Bronchial epithelial cell (primary cell): ENCODE data around the gene KLHL40. TPM values are rescaled to one million over a fixed set of nuclear protein-coding genes. Genes with fewer than 3 reads are reported as not detected.
A peak's percentile ranks its signal among the peaks of the same experiment; 100 is the strongest.

Source experiments
- DNase-seq: peaks from one replicate; pipeline ENCODE4 v3.0.0-alpha.2; 2010; ENCODE audit warnings: low read depth
- FAIRE-seq: peaks from 2 replicates; lab custom pipeline; 2011; peaks lifted over from hg19 to GRCh38; lab: Jason Lieb, UNC
- H3K27me3 ChIP-seq: 2 replicates; pipeline ENCODE4 v1.5.1; 2011; ENCODE audit warnings: low read length; ENCODE audit not compliant: control insufficient read depth, insufficient read depth
- H3K36me3 ChIP-seq: 2 replicates; pipeline ENCODE4 v1.5.1; 2011; ENCODE audit warnings: low read length; ENCODE audit not compliant: control insufficient read depth, insufficient read depth
- H3K4me3 ChIP-seq: 2 replicates; pipeline ENCODE4 v1.5.1; 2011; ENCODE audit warnings: mild to moderate bottlenecking, low read depth, low read length, control low read depth
- total RNA-seq: library from RNA; depleted of rRNA; stranded (reverse); fragments of >200 nt; gene quantifications from 2 replicates; pipeline ENCODE4 v1.2.1, GENCODE V29; 2014
- TF ChIP-seq, protein P1 (sequence below): IDR thresholded peaks from 2 replicates; pipeline ENCODE4 v1.5.1; 2011; ENCODE audit warnings: mild to moderate bottlenecking, moderate library complexity, low read length, control low read depth, inconsistent platforms; ENCODE audit not compliant: insufficient read depth, severe bottlenecking

Gene KLHL40
- total RNA-seq, 1 donor from 2014 or later = not detected

DNA sequence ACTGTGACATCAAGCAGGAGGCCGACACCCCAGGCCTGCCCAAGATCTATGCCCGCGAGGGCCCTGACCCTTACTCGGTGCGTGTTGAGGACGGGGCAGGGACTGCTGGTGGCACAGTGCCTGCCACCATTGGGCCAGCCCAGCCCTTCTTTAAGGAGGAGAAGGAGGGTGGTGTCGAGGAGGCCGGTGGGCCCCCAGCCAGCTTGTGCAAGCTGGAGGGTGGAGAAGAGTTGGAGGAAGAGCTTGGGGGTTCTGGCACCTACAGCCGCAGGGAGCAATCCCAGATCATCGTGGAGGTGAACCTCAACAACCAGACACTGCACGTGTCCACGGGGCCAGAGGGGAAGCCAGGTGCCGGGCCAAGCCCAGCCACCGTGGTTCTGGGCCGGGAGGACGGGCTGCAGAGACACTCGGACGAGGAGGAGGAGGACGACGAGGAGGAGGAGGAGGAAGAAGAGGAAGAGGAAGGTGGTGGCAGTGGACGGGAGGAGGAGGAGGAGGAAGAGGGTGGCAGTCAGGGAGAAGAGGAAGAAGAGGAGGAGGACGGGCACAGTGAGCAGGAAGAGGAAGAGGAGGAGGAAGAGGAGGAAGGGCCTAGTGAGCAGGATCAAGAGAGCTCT, 26.5 kb upstream of the KLHL40 start:
- DNase-seq (no peak), FAIRE-seq (no peak)
- TF ChIP-seq, protein P1, sequence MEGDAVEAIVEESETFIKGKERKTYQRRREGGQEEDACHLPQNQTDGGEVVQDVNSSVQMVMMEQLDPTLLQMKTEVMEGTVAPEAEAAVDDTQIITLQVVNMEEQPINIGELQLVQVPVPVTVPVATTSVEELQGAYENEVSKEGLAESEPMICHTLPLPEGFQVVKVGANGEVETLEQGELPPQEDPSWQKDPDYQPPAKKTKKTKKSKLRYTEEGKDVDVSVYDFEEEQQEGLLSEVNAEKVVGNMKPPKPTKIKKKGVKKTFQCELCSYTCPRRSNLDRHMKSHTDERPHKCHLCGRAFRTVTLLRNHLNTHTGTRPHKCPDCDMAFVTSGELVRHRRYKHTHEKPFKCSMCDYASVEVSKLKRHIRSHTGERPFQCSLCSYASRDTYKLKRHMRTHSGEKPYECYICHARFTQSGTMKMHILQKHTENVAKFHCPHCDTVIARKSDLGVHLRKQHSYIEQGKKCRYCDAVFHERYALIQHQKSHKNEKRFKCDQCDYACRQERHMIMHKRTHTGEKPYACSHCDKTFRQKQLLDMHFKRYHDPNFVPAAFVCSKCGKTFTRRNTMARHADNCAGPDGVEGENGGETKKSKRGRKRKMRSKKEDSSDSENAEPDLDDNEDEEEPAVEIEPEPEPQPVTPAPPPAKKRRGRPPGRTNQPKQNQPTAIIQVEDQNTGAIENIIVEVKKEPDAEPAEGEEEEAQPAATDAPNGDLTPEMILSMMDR = no peak
- Histone ChIP-seq H3K27me3 (no peaks in the 10 kb centered on the region), H3K36me3 (peaks cover 10% of the 10 kb centered on the region), H3K4me3 (no peak overlapping the region)

DNA sequence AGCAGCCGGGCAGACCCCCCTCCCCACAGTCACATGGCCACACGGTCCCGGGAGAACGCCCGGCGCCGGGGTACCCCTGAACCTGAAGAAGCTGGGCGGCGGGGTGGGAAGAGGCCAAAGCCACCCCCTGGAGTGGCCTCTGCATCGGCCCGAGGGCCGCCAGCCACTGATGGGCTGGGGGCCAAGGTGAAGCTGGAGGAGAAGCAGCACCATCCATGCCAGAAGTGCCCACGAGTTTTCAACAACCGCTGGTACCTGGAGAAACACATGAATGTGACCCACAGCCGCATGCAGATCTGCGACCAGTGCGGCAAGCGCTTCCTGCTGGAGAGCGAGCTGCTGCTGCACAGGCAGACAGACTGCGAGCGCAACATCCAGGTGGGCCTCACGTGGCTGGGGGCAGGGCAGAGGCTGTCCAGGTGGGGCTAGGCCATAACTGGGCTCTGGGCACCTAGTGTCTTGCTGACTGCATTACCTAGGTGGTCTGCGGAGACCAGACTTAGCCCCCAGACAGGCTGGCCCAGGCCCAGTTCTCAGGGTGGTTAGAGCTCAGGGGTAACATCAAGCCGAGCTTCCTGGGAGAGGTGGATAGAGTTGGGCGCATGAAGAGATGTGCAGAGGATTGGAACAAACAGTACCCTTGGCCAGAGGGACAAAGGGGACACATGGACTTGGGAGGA, 25.7 kb upstream of the KLHL40 start:
- DNase-seq = no peak
- Histone ChIP-seq H3K36me3 (peaks cover 10% of the 10 kb centered on the region), H3K27me3 (no peaks in the 10 kb centered on the region), H3K4me3 (no peak overlapping the region)
- TF ChIP-seq, protein P1 = no peak
- no peak for FAIRE-seq

DNA sequence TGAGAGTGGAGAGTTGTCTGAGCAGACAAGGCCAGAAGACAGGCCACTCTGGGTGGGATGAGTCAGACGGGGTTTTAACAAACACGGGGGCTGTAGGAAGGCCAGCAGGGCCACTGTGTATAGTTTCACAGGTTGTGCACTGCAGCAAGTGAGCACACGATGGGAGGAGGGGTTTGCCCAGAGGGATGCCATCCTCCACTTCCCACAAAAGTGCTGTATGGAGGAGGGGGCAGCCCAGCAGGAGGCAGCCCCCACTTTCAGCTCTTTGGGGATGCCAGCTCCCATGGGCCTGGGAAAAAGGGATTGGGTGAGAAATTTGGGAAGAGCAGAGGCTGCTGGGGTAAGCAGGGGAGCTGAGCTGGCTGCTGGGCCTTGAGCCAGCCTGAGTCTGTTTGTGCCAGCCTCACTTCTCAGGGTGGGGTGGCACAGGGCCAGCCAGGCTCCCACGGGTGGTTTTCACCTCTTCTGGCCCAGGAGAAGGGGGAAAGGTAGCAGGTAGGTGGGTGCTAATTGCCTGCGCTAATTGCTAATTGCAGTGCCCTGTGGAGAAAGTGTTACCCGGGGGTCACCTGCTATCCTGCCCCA, 25.1 kb upstream of the KLHL40 start:
- TF ChIP-seq, protein P1 = no peak
- peaks cover 10% of the 10 kb centered on the region for H3K36me3 ChIP-seq
- no peak overlapping the region for H3K4me3 ChIP-seq

DNA sequence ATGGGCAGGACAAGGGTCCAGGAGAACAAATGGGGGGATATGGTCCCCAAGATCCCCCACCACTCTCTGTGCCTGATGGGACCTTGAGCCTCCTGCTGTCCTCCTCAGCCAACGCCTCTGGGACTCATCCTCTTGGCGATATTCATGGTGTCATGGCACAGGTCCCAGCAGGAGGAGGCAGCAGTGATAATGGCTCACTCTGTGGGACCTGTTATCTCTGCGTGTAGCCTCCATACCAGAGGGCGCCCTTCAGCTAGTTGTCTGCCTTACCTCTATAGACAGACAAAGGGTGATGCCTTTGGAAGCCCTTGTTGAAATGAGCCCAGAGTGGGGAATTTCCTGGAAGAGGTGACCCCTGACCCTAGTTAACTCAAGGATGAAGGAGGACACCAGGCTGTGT, 24.4 kb upstream of the KLHL40 start:
- no peaks in the 10 kb centered on the region for H3K27me3 ChIP-seq
- TF ChIP-seq, protein P1 = peak; percentile 14
- FAIRE-seq (no peak), DNase-seq (no peak)
- no peak overlapping the region for H3K4me3 ChIP-seq
- peaks cover 10% of the 10 kb centered on the region for H3K36me3 ChIP-seq

More for the DNA sequence above, 25.1 kb upstream of the KLHL40 start:
- no peak for FAIRE-seq
- H3K27me3 ChIP-seq = no peaks in the 10 kb centered on the region
- DNase-seq = no peak

DNA sequence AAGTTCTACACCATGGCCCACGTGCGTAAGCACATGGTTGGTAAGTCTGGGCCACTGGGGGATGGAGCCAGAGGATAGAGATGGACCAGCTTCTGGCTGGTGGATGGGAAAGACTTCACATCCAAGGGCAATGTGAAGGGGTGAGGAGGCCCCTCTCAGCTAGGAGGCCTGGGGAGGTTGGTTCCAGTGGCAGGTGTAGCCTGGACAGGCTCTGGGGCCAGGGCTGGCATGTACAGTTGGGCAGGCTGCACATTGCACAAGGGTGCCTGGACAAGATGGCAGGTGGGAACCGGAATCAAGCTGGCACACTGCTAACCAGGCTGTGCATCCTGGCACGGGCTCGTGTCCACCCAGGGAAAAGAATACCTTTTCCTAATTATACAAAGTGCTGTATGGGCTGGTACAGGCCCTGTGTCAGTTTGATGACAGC, 23.7 kb upstream of the KLHL40 start:
- peaks cover 10% of the 10 kb centered on the region for H3K36me3 ChIP-seq
- no peak overlapping the region for H3K4me3 ChIP-seq
- no peaks in the 10 kb centered on the region for H3K27me3 ChIP-seq
- DNase-seq (no peak), FAIRE-seq (no peak)
- TF ChIP-seq, protein P1 = no peak
